Measurements from ENCODE around the gene TNFAIP8. TPM values are rescaled to one million over a fixed set of nuclear protein-coding genes. Genes with fewer than 3 reads are reported as not detected.

The TNFAIP8 gene
- total and polyA plus RNA-seq, 9 of the 15 experiments (the other 6 are each of a cell fraction or from before 2014, with no cell fraction given), result 29.9 to 52.2 (median 44.8) TPM

GRCh38 chr5:119321569-119322311 is 34.1 kb upstream of the TNFAIP8 start (continued):
- TF ChIP-seq TSHZ1 (CRISPR knock-in tag; IDR thresholded peaks at IDR 0.05), result no peak
- TF ChIP-seq NELFE (IDR thresholded peaks at IDR 0.05; ENCODE audit: insufficient read depth, insufficient read length), result no peak
- TF ChIP-seq TOE1 (IDR thresholded peaks at IDR 0.05; ENCODE audit: borderline replicate concordance), result peak; percentile 80; the same call in 1 of the 2 replicates
- no peak for TF ChIP-seq TOE1 (CRISPR knock-in tag; IDR thresholded peaks at IDR 0.05; ENCODE audit: borderline replicate concordance, low read depth)
- TF ChIP-seq ZNF316 (IDR thresholded peaks at IDR 0.05), result peak; percentile 85
- TF ChIP-seq AFF1 (IDR thresholded peaks at IDR 0.05; ENCODE audit: low read depth in 1 of 2, partially characterized antibody in 2 of 2), result peak; percentile 78 to 93
- no peak for TF ChIP-seq SRSF7 (optimal IDR thresholded peaks at IDR 0.05; ENCODE audit: low read depth, low read length)
- TF ChIP-seq DNMT1 (IDR thresholded peaks at IDR 0.05), result no peak
- no peak for TF ChIP-seq ATF1 (CRISPR knock-in tag; IDR thresholded peaks at IDR 0.05)
- no peak; the same call in 1 of the 2 replicates for TF ChIP-seq ATF1 (tag; IDR thresholded peaks at IDR 0.05)
- peak; percentile 86 for TF ChIP-seq TEAD4 (IDR thresholded peaks at IDR 0.05; ENCODE audit: low read length)
- TF ChIP-seq TEAD4 (CRISPR knock-in tag; IDR thresholded peaks at IDR 0.05; ENCODE audit: borderline replicate concordance), result no peak
- peak; percentile 18; the same call in 1 of the 2 replicates for TF ChIP-seq MAFF (IDR thresholded peaks at IDR 0.05; ENCODE audit: low read length)
- no peak for TF ChIP-seq HNRNPK (IDR thresholded peaks at IDR 0.05; ENCODE audit: low read depth, low read length, poor library complexity, severe bottlenecking)
- TF ChIP-seq HEY1 (CRISPR knock-in tag; IDR thresholded peaks at IDR 0.05; ENCODE audit: borderline replicate concordance), result no peak
- TF ChIP-seq BDP1 (IDR thresholded peaks at IDR 0.05; ENCODE audit: insufficient read depth, insufficient read length), result no peak
- 0 out of 2 replicates have a peak, but pooled peaks have one; percentile 22 for TF ChIP-seq HINFP (tag; conservative IDR thresholded peaks at IDR 0.05; ENCODE audit: low read depth)
- TF ChIP-seq MTA2 (IDR thresholded peaks at IDR 0.05; ENCODE audit: low read depth), result peak; percentile 81
- no peak for TF ChIP-seq CCAR2 (IDR thresholded peaks at IDR 0.05; ENCODE audit: low read depth, low read length)
- TF ChIP-seq TBL1XR1 (IDR thresholded peaks at IDR 0.05; ENCODE audit: low read length in 2 of 2), result peak; percentile 21 to 84; a peak in 3 of 4 replicates
